Peyer's patch (tissue), 4 donors: ENCODE measurements around the gene CACNA2D2. TPM values are rescaled to one million over a fixed set of nuclear protein-coding genes. Genes with fewer than 3 reads are reported as not detected.
A peak's percentile ranks its signal among the peaks of the same experiment; 100 is the strongest.
"Not testable (repeated sequence)": the region's sequence is repeated elsewhere in the genome, so short reads cannot be mapped to it uniquely, and the experiment has no call there.

Source experiments
- DNase-seq, 3 donors: peaks; one replicate each; pipeline ENCODE4 v3.0.0-alpha.2; 2017 to 2019
- H3K27ac ChIP-seq, 4 donors: fragments of 200-600 bp; sonication (generic); one replicate each; pipeline ENCODE4 v1.5.1; 2016 to 2019
- H3K27me3 ChIP-seq, 2 donors: fragments of 200-600 bp; sonication (generic); one replicate each; pipeline ENCODE4 v1.5.1; 2019
- H3K36me3 ChIP-seq, 3 donors: fragments of 200-600 bp; sonication (generic); one replicate each; pipeline ENCODE4 v1.5.1; 2016 to 2019
- H3K4me1 ChIP-seq, 4 donors: fragments of 200-600 bp; sonication (generic); one replicate each; pipeline ENCODE4 v1.5.1; 2016 to 2019
- H3K4me3 ChIP-seq, 4 donors: fragments of 200-600 bp; sonication (generic); 1 replicate in 3 of 4; 2 replicates in 1 of 4; pipeline ENCODE4 v1.5.1; 2016 to 2019; ENCODE audit warnings: mild to moderate bottlenecking in 1 of 4
- H3K9me3 ChIP-seq, 4 donors: fragments of 200-600 bp; sonication (generic); one replicate each; pipeline ENCODE4 v1.5.1; 2016 to 2019; ENCODE audit warnings: mild to moderate bottlenecking in 1 of 4
- CTCF ChIP-seq, 6 experiments: fragments of 450-650 bp in 4 of 6; fragments of 200-600 bp in 2 of 6; sonication (generic) in 1 of 6; IDR thresholded peaks; one replicate each; pipeline ENCODE4 v1.5.1; 2017 to 2019; ENCODE audit warnings: antibody characterized with exemption in 6 of 6, mild to moderate bottlenecking in 3 of 6, moderate library complexity in 1 of 6
- POLR2A ChIP-seq, 2 donors: fragments of 450-650 bp; IDR thresholded peaks; one replicate each; pipeline ENCODE4 v1.5.1; 2017; ENCODE audit warnings: antibody characterized with exemption in 2 of 2, mild to moderate bottlenecking in 2 of 2, moderate library complexity in 2 of 2
- total RNA-seq, 4 donors: library from RNA; depleted of rRNA; stranded (reverse); fragments of >200 nt; gene quantifications; one replicate each; pipeline ENCODE4 v1.1.0, GENCODE V29; 2016

CACNA2D2 gene
- total RNA-seq, 4 donors from 2014 or later: 0.88 to 5.8 (median 1.2) TPM

- Histone ChIP-seq H3K9me3 (no peaks in the 10 kb centered on the region), H3K27me3 (no peaks in the 10 kb centered on the region), H3K4me1 (peaks cover 0 to 15% (median 2%) of the 10 kb centered on the region in 4 donors), H3K4me3 (no peak overlapping the region), H3K27ac (no peak overlapping the region), H3K36me3 (no peaks in the 10 kb centered on the region)
- no peak for DNase-seq
- TF ChIP-seq POLR2A (IDR thresholded peaks at IDR 0.05) (no peak), CTCF (IDR thresholded peaks at IDR 0.05) (no peak)
Measured at GRCh38 chr3:50517721-50518206, 14.3 kb upstream of the CACNA2D2 start.

GRCh38 chr3:50516440-50516871 lies 13.0 kb upstream of the CACNA2D2 start:
- H3K4me1 ChIP-seq: peaks cover 0 to 15% (median 2%) of the 10 kb centered on the region in 4 donors
- TF ChIP-seq CTCF (IDR thresholded peaks at IDR 0.05): no peak
- TF ChIP-seq POLR2A (IDR thresholded peaks at IDR 0.05): no peak
- H3K27ac ChIP-seq: peak overlapping the region in 3 of 4 donors; percentile 17 to 60 (median 52)
- no peaks in the 10 kb centered on the region for H3K36me3 ChIP-seq
- H3K4me3 ChIP-seq: no peak overlapping the region
- no peaks in the 10 kb centered on the region for H3K9me3 ChIP-seq
- H3K27me3 ChIP-seq: no peaks in the 10 kb centered on the region
- no peak for DNase-seq

- Histone ChIP-seq H3K36me3 (no peaks in the 10 kb centered on the region), H3K27me3 (no peaks in the 10 kb centered on the region), H3K4me3 (peak overlapping the region in 2 of 4 donors; percentile 10 to 11), H3K4me1 (peaks cover 0 to 15% (median 2%) of the 10 kb centered on the region in 4 donors), H3K27ac (peak overlapping the region in 3 of 4 donors; percentile 17 to 60 (median 52)), H3K9me3 (no peaks in the 10 kb centered on the region)
- TF ChIP-seq CTCF (IDR thresholded peaks at IDR 0.05) (no peak), POLR2A (IDR thresholded peaks at IDR 0.05) (no peak)
- DNase-seq: peak in 2 of 3 donors; percentile 58 to 66
Measured at GRCh38 chr3:50515565-50516439, 12.4 kb upstream of the CACNA2D2 start.

- peaks cover 0 to 15% (median 2%) of the 10 kb centered on the region in 4 donors for H3K4me1 ChIP-seq
- not testable (repeated sequence) for H3K4me3 ChIP-seq, DNase-seq, H3K27ac ChIP-seq, H3K27me3 ChIP-seq, H3K36me3 ChIP-seq, H3K9me3 ChIP-seq
Measured at GRCh38 chr3:50512908-50513307, 9.5 kb upstream of the CACNA2D2 start.

- H3K27me3 ChIP-seq: no peaks in the 10 kb centered on the region
- H3K4me1 ChIP-seq: peaks cover 0 to 15% (median 2%) of the 10 kb centered on the region in 4 donors
- no peaks in the 10 kb centered on the region for H3K9me3 ChIP-seq
- DNase-seq: no peak
- TF ChIP-seq CTCF (IDR thresholded peaks at IDR 0.05): no peak
- H3K36me3 ChIP-seq: no peaks in the 10 kb centered on the region
- no peak overlapping the region for H3K4me3 ChIP-seq
- no peak overlapping the region for H3K27ac ChIP-seq
Measured at GRCh38 chr3:50512131-50512530, 8.7 kb upstream of the CACNA2D2 start.

GRCh38 chr3:50510325-50510724 lies 6.9 kb upstream of the CACNA2D2 start:
- H3K4me1 ChIP-seq: peaks cover 0 to 4% (median 0%) of the 10 kb centered on the region in 4 donors

More at GRCh38 chr3:50510325-50510724, 6.9 kb upstream of the CACNA2D2 start:
- Histone ChIP-seq H3K9me3 (no peaks in the 10 kb centered on the region), H3K27ac (no peak overlapping the region), H3K27me3 (no peaks in the 10 kb centered on the region), H3K36me3 (no peaks in the 10 kb centered on the region), H3K4me3 (no peak overlapping the region)
- no peak for TF ChIP-seq CTCF (IDR thresholded peaks at IDR 0.05)
- no peak for TF ChIP-seq POLR2A (IDR thresholded peaks at IDR 0.05)
- no peak for DNase-seq
